ENCODE data around the gene ZNF592. TPM values are rescaled to one million over a fixed set of nuclear protein-coding genes. Genes with fewer than 3 reads are reported as not detected.

Gene ZNF592
- total RNA-seq, 2 donors from 2014 or later = 33.5 to 39.5 TPM

- H3K27ac Mint-ChIP-seq = no peak overlapping the region
- no peak for ATAC-seq (replicated peaks in 1 of 2)
Measured at GRCh38 chr15:84855136-84855535, 106.7 kb downstream of the ZNF592 start.

GRCh38 chr15:84855765-84856164, 107.4 kb downstream of the ZNF592 start:
- peak overlapping the region; percentile 17 for H3K27ac Mint-ChIP-seq
- no peak for ATAC-seq (replicated peaks in 1 of 2)

More at GRCh38 chr15:84855136-84855535, 106.7 kb downstream of the ZNF592 start:
- Mint-ChIP-seq H3K9me3 (no peaks in the 10 kb centered on the region), H3K36me3 (ENCODE audit: insufficient read depth in 2 of 2) (no peaks in the 10 kb centered on the region), H3K4me1 (ENCODE audit: low read depth) (no peaks in the 10 kb centered on the region), H3K27me3 (ENCODE audit: low read depth) (no peaks in the 10 kb centered on the region), H3K4me3 (no peak overlapping the region)
- no peak for DNase-seq

More at GRCh38 chr15:84855765-84856164, 107.4 kb downstream of the ZNF592 start:
- no peaks in the 10 kb centered on the region for H3K36me3 Mint-ChIP-seq (ENCODE audit: insufficient read depth in 2 of 2)
- no peak overlapping the region for H3K4me3 Mint-ChIP-seq
- no peaks in the 10 kb centered on the region for H3K4me1 Mint-ChIP-seq (ENCODE audit: low read depth)
- no peaks in the 10 kb centered on the region for H3K9me3 Mint-ChIP-seq
- DNase-seq = no peak
- H3K27me3 Mint-ChIP-seq (ENCODE audit: low read depth) = no peaks in the 10 kb centered on the region

Other genes with a start within 250 kb of the ZNF592 start
- 10 to 100 TPM in 1 of 2 donors, 1 to 10 TPM in 1; 9.8 to 12.6 TPM for gene ZSCAN2, start 147.6 kb upstream of the ZNF592 start, total RNA-seq
- gene WDR73, start 94.3 kb upstream of the ZNF592 start, total RNA-seq = 10 to 100 TPM; 16.1 to 16.7 TPM
- gene NMB, start 90.4 kb upstream of the ZNF592 start, total RNA-seq = 1 to 10 TPM; 3.6 to 4.0 TPM
- gene SEC11A, start 32.5 kb upstream of the ZNF592 start, total RNA-seq = 100 to 1,000 TPM; 120 to 134 TPM
- under 1 TPM; 0.46 TPM for gene ALPK3, start 68.8 kb downstream of the ZNF592 start, total RNA-seq
- not detected for gene SLC28A1, start 136.1 kb downstream of the ZNF592 start, total RNA-seq
- gene PDE8A, start 233.3 kb downstream of the ZNF592 start, total RNA-seq = 10 to 100 TPM; 31.6 to 37.7 TPM